ENCODE data around the gene LTBP1.

- TF ChIP-seq, protein P1, sequence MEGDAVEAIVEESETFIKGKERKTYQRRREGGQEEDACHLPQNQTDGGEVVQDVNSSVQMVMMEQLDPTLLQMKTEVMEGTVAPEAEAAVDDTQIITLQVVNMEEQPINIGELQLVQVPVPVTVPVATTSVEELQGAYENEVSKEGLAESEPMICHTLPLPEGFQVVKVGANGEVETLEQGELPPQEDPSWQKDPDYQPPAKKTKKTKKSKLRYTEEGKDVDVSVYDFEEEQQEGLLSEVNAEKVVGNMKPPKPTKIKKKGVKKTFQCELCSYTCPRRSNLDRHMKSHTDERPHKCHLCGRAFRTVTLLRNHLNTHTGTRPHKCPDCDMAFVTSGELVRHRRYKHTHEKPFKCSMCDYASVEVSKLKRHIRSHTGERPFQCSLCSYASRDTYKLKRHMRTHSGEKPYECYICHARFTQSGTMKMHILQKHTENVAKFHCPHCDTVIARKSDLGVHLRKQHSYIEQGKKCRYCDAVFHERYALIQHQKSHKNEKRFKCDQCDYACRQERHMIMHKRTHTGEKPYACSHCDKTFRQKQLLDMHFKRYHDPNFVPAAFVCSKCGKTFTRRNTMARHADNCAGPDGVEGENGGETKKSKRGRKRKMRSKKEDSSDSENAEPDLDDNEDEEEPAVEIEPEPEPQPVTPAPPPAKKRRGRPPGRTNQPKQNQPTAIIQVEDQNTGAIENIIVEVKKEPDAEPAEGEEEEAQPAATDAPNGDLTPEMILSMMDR (IDR thresholded peaks at IDR 0.05): no peak
- TF ChIP-seq EP300 (IDR thresholded peaks at IDR 0.05): no peak
Measured at GRCh38 chr2:32922501-32922900, 24.3 kb upstream of the LTBP1 start.

All from ovary (tissue), 3 donors.